Left kidney (tissue), 2 donors: ENCODE measurements around the gene SLC15A3. TPM values are rescaled to one million over a fixed set of nuclear protein-coding genes. Genes with fewer than 3 reads are reported as not detected.

Source experiments
- DNase-seq: peaks from one replicate; pipeline ENCODE4 v3.0.0-alpha.2; 2013
- polyA plus RNA-seq: library from polyadenylated mRNA; unstranded; fragments of 120-200 nt; gene quantifications from one replicate; pipeline ENCODE4 v1.2.1, GENCODE V29; 2013; ENCODE audit not compliant: insufficient read length

SLC15A3 gene
- polyA plus RNA-seq, 1 donor: 15.7 TPM

- DNase-seq: no peak
These were observed 62.1 kb downstream of the SLC15A3 start for GRCh38 chr11:60889869-60890311.

GRCh38 chr11:60887556-60887955 is 64.4 kb downstream of the SLC15A3 start:
- no peak for DNase-seq

Other genes with a start within 250 kb of the SLC15A3 start
- not detected for gene MS4A18, start 227.5 kb downstream of the SLC15A3 start, polyA plus RNA-seq
- not detected for gene MS4A15, start 195.3 kb downstream of the SLC15A3 start, polyA plus RNA-seq
- gene MS4A10, start 166.8 kb downstream of the SLC15A3 start, polyA plus RNA-seq: 0.38 TPM
- 15.6 TPM for gene CCDC86, start 110.1 kb downstream of the SLC15A3 start, polyA plus RNA-seq
- 0.17 TPM for gene PTGDR2, start 96.2 kb downstream of the SLC15A3 start, polyA plus RNA-seq
- gene ZP1, start 84.6 kb downstream of the SLC15A3 start, polyA plus RNA-seq: 0.30 TPM
- gene PRPF19, start 45.6 kb downstream of the SLC15A3 start, polyA plus RNA-seq: 127 TPM
- gene TMEM109, start 38.0 kb downstream of the SLC15A3 start, polyA plus RNA-seq: 76.0 TPM
- 58.7 TPM for gene TMEM132A, start 27.7 kb downstream of the SLC15A3 start, polyA plus RNA-seq
- gene CD6, start 19.5 kb upstream of the SLC15A3 start, polyA plus RNA-seq: 1.5 TPM
- 0.08 TPM for gene CD5, start 150.3 kb upstream of the SLC15A3 start, polyA plus RNA-seq
- 16.7 TPM for gene VPS37C, start 209.2 kb upstream of the SLC15A3 start, polyA plus RNA-seq